ENCODE results near the gene AFAP1. TPM values are rescaled to one million over a fixed set of nuclear protein-coding genes. Genes with fewer than 3 reads are reported as not detected.

The AFAP1 gene
- total RNA-seq, 1 experiment from 2014 or later: 22.5 TPM

DNA sequence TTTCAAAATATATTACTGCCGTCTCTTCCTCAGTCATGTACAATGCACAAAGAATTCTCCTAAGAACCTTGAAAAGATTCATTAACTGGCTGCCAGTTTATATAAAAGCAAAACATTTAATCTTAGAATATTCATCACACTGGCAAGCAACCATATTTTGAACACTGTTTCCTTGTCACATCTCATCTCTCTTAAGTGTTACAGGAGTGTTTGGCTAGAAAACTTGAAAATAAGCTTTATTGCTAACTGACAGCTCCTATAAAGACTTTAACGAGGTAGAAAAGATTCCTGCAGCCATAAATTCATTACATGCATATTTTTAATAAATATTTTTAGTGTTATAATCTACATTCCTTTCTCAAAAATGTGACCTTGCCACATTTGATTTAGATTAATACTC lies 149.6 kb downstream of the AFAP1 start:
- Mint-ChIP-seq H3K36me3 (ENCODE audit: insufficient read depth, unreplicated experiment) (peaks cover 21% of the 10 kb centered on the region), H3K4me3 (ENCODE audit: unreplicated experiment) (no peak overlapping the region), H3K27ac (ENCODE audit: low read depth, unreplicated experiment) (peak overlapping the region; percentile 50), H3K27me3 (ENCODE audit: insufficient read depth, unreplicated experiment) (no peaks in the 10 kb centered on the region), H3K9me3 (ENCODE audit: unreplicated experiment) (no peaks in the 10 kb centered on the region), H3K4me1 (ENCODE audit: insufficient read depth, unreplicated experiment) (no peaks in the 10 kb centered on the region)
- no peak for DNase-seq (ENCODE audit: unreplicated experiment)
- BruUV-seq (replicated peaks): no TSS peak
- no peak for TF ChIP-seq CTCF (IDR thresholded peaks at IDR 0.05; ENCODE audit: unreplicated experiment)
- ChIA-PET CTCF (interaction anchor here (0.6 to 3.9 kb wide), 3 partner anchors 10 to 198 kb away, joined by 4 to 23 read pairs (median 4); no protein-coding TSS in a partner anchor), POLR2A (no interaction called here)
- intact Hi-C loops (cut with micrococcal nuclease): no loop called here

DNA sequence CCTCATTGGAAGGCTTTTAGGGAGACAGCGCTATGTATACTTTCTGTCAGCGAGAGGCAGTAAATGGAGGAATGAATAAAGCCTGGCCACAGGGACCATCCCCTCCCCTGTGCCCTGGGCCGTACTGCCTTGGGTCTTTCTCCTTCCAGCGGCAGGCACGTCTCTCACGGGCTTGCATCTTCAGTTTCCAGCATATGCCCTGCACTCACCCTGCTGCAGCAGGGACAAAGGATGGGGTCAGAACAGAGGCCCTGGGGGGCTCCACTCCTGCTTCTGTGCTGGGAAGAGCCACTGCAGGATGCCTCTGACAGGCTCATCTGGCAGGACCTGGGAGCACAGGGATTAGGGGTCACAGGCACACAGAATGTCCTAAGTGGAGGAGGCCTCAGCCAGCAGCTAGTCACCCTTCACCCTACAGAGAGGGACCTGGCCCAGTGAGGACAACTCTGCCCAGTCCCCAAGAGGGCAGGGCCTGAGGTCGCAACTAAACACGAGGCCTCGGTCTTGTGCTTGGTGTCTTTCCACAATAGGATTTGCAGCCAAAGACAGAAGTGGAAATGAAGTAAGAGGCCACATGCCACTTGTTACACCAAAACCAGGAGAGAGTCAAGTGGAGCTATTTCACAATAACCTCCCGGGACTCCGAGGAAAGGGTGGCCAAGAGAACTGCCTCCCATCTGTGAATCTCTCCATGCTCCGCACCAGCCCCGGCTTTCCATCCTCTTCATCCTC lies 150.8 kb downstream of the AFAP1 start:
- peak overlapping the region; percentile 50 for H3K27ac Mint-ChIP-seq (ENCODE audit: low read depth, unreplicated experiment)
- ChIA-PET CTCF (no interaction called here), POLR2A (no interaction called here)
- no peaks in the 10 kb centered on the region for H3K9me3 Mint-ChIP-seq (ENCODE audit: unreplicated experiment)
- no peak overlapping the region for H3K4me3 Mint-ChIP-seq (ENCODE audit: unreplicated experiment)
- peaks cover 18% of the 10 kb centered on the region for H3K36me3 Mint-ChIP-seq (ENCODE audit: insufficient read depth, unreplicated experiment)
- no peaks in the 10 kb centered on the region for H3K4me1 Mint-ChIP-seq (ENCODE audit: insufficient read depth, unreplicated experiment)
- no peak for DNase-seq (ENCODE audit: unreplicated experiment)
- TF ChIP-seq CTCF (IDR thresholded peaks at IDR 0.05; ENCODE audit: unreplicated experiment): no peak
- intact Hi-C loops (cut with micrococcal nuclease): no loop called here
- BruUV-seq (replicated peaks): no TSS peak
- H3K27me3 Mint-ChIP-seq (ENCODE audit: insufficient read depth, unreplicated experiment): no peaks in the 10 kb centered on the region

- ChIA-PET POLR2A (no interaction called here), CTCF (no interaction called here)
- intact Hi-C loops (cut with micrococcal nuclease): no loop called here
- no peaks in the 10 kb centered on the region for H3K27me3 Mint-ChIP-seq (ENCODE audit: insufficient read depth, unreplicated experiment)
- TF ChIP-seq CTCF (IDR thresholded peaks at IDR 0.05; ENCODE audit: unreplicated experiment): no peak
- no peak overlapping the region for H3K27ac Mint-ChIP-seq (ENCODE audit: low read depth, unreplicated experiment)
- no peaks in the 10 kb centered on the region for H3K9me3 Mint-ChIP-seq (ENCODE audit: unreplicated experiment)
- H3K36me3 Mint-ChIP-seq (ENCODE audit: insufficient read depth, unreplicated experiment): peaks cover 11% of the 10 kb centered on the region
- no TSS peak for BruUV-seq (replicated peaks)
- no peak for DNase-seq (ENCODE audit: unreplicated experiment)
- no peak overlapping the region for H3K4me3 Mint-ChIP-seq (ENCODE audit: unreplicated experiment)
- no peaks in the 10 kb centered on the region for H3K4me1 Mint-ChIP-seq (ENCODE audit: insufficient read depth, unreplicated experiment)
Observed at GRCh38 chr4:7788193-7788592, 151.5 kb downstream of the AFAP1 start.

DNA sequence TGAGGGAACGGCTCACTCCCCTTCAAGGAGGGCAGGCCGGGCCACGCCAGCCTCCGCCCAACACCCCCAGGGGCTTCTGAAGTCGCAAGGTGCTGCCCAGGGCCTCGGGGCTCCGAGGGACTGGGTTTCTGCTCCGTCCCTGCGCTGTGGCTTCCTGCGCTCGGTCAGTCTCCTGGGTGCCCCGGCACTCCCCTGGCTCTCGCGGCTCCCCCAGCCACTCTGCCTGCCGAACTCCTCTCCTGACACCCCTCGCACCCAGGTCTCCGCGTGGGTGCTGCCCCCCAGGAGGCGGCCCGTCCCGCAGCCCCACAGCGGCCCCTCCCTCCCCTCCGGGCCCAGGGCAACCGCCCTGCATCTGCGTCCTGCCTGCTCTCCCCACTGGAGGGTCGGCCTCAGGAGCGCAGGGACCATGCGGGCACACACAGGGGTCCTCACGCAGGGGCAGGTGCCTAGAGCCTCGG lies 151.9 kb downstream of the AFAP1 start:
- H3K4me1 Mint-ChIP-seq (ENCODE audit: insufficient read depth, unreplicated experiment): no peaks in the 10 kb centered on the region
- DNase-seq (ENCODE audit: unreplicated experiment): no peak
- peaks cover 11% of the 10 kb centered on the region for H3K36me3 Mint-ChIP-seq (ENCODE audit: insufficient read depth, unreplicated experiment)
- no peaks in the 10 kb centered on the region for H3K9me3 Mint-ChIP-seq (ENCODE audit: unreplicated experiment)
- ChIA-PET CTCF (no interaction called here), POLR2A (no interaction called here)
- no peaks in the 10 kb centered on the region for H3K27me3 Mint-ChIP-seq (ENCODE audit: insufficient read depth, unreplicated experiment)
- no peak overlapping the region for H3K27ac Mint-ChIP-seq (ENCODE audit: low read depth, unreplicated experiment)
- TF ChIP-seq CTCF (IDR thresholded peaks at IDR 0.05; ENCODE audit: unreplicated experiment): no peak
- intact Hi-C loops (cut with micrococcal nuclease): no loop called here
- no TSS peak for BruUV-seq (replicated peaks)
- H3K4me3 Mint-ChIP-seq (ENCODE audit: unreplicated experiment): no peak overlapping the region

Data from MCF 10A (cell line).